ENCODE data around the gene KDSR.

KDSR gene

DNA sequence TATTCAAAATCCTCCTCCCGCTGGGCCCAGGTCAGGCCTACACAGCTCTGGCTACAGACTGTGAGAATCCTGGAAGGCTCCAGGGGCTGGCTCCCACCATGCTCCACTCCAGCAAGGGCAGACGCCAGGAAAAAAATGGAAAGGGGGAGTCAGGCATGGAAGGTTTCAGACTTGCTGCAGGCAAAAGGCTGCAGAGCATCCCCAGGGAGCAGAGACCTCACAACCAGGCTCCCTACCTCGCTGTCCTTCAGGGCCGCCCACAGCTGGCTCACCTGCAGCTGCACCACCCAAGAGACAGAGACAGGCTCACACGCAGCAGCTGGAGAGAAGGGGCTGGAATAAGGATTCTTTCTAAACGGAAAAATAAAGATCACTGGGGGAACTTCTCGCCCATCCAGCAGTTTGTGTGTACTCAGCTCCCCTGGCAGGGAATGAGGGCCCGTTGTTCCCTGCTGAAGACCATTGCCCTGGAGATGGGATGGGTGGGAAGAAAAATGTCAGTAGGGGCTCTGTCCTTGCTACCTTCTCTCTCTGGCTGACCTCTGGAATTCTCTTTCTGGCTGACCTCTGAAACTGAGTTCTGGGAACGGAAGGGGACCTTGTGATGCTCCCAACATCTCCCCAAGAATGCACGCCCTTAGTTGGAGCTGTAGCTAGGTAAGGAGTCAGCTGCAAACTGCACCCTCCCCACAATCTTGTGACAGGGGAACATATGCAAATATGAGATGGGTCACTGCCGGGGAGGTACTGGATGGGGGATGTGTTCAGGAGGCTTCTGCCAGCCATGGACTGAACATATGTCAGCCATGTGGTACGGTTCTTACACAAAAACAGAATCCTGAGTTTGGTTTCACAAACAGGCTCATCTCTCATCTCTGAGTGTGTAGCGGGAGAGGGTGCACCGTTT, 81.9 kb downstream of the KDSR start:
- DNase-seq (ENCODE audit: low read depth in 1 of 2, low spot score in 1 of 2) = no peak

- DNase-seq (ENCODE audit: low read depth in 1 of 2, low spot score in 1 of 2) = no peak
These were observed 82.7 kb downstream of the KDSR start for GRCh38 chr18:63284173-63284799.

GRCh38 chr18:63283305-63284094, 83.5 kb downstream of the KDSR start:
- no peak for DNase-seq (ENCODE audit: low read depth in 1 of 2, low spot score in 1 of 2)

DNA sequence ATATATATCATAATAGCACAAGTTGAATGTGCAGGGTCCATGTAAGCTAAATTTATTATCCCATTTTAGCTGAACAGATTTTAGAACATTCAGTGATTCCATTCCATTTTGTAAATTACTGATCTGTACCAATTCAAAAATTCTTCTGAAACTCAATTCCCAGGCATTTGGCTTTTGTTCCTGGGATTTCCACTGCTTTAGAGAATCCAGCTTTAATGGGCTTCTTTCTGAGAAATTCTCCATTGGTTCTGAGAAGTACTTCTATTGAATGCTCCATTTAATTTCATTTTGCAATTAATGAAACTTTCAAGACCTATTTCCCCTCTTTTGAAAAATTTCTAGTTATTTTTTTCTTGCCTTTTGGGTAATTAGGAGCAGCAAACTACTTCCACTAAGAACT, 84.2 kb downstream of the KDSR start:
- DNase-seq (ENCODE audit: low read depth in 1 of 2, low spot score in 1 of 2) = no peak

Data from activated T-helper 1 cell treated with anti-CD3 and anti-CD28 coated beads, Interleukin-2, amount 50 U/mL, for 16 hours (primary cell).